Gastrocnemius medialis (tissue), 4 donors: ENCODE data around the gene NEURL2.

Source experiments
- POLR2A ChIP-seq, 2 donors: fragments of 450-650 bp; IDR thresholded peaks; one replicate each; pipeline ENCODE4 v1.6.1; 2017; ENCODE audit warnings: antibody characterized with exemption in 2 of 2, mild to moderate bottlenecking in 2 of 2, moderate library complexity in 2 of 2
- TF ChIP-seq, protein P1 (sequence below), 5 experiments: fragments of 450-650 bp in 3 of 5; fragments of 200-600 bp in 2 of 5; sonication (generic) in 2 of 5; IDR thresholded peaks in 4 of 5; conservative IDR thresholded peaks in 1 of 5; 1 replicate in 4 of 5; 2 replicates in 1 of 5; pipeline ENCODE4 v1.5.1; 2016 to 2019; ENCODE audit warnings: antibody characterized with exemption in 5 of 5, mild to moderate bottlenecking in 3 of 5, moderate library complexity in 3 of 5

DNA sequence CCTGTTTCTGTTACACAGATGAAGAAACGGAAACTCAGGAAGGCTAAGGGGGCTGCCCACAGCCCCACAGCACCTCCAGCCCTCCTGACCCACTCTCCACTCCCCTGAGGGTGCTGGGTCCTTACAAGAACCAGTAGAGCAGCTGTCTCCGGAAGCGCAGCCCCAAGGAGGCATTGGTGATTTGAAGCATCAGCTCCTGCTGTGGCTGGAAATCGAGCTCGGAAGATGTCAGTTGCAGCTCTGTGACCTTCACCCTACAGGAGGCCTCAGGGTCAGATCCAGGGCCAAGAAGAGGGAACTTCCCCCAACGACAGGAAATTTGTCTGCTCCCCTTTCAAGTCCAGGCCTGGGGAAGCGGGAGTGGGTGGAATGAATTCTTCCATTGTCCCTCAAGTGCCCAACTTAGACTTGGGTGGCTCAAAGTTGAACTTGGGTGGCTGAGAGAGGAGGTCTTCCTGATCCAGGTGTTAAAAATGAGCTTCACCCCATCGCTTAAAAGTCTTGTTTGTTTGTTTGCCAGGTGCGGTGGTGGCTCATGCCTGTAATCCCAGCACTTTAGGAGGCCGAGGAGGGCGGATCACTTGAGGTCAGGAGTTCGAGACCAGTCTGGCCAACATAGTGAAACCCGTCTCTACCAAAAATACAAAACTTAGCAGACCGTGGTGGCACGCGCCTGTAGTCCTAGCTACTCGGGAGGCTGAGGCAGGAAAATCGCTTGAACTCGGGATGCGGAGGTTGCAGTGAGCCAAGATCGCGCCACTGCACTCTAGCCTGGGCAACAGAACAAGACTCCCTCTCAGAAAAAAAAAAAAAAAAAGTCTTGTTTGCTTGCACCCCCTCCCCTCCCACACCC, 19.0 kb upstream of the NEURL2 start:
- TF ChIP-seq, protein P1, sequence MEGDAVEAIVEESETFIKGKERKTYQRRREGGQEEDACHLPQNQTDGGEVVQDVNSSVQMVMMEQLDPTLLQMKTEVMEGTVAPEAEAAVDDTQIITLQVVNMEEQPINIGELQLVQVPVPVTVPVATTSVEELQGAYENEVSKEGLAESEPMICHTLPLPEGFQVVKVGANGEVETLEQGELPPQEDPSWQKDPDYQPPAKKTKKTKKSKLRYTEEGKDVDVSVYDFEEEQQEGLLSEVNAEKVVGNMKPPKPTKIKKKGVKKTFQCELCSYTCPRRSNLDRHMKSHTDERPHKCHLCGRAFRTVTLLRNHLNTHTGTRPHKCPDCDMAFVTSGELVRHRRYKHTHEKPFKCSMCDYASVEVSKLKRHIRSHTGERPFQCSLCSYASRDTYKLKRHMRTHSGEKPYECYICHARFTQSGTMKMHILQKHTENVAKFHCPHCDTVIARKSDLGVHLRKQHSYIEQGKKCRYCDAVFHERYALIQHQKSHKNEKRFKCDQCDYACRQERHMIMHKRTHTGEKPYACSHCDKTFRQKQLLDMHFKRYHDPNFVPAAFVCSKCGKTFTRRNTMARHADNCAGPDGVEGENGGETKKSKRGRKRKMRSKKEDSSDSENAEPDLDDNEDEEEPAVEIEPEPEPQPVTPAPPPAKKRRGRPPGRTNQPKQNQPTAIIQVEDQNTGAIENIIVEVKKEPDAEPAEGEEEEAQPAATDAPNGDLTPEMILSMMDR (IDR thresholded peaks at IDR 0.05 in 4 of 5, conservative IDR thresholded peaks at IDR 0.05 in 1 of 5): no peak
- no peak for TF ChIP-seq POLR2A (IDR thresholded peaks at IDR 0.05)
